Tibial nerve (tissue), 4 donors: ENCODE measurements around the gene RBM20. TPM values are rescaled to one million over a fixed set of nuclear protein-coding genes. Genes with fewer than 3 reads are reported as not detected.

ENCODE experiments used
- DNase-seq, 2 donors: peaks; one replicate each; pipeline ENCODE4 v3.0.0-alpha.2; 2019; ENCODE audit warnings: low spot score in 2 of 2
- H3K27ac ChIP-seq, 4 donors: fragments of 200-600 bp; sonication (generic) in 3 of 4; one replicate each; pipeline ENCODE4 v1.5.1; 2017 to 2019; ENCODE audit warnings: mild to moderate bottlenecking in 1 of 4
- H3K27me3 ChIP-seq, 2 donors: fragments of 200-600 bp; sonication (generic) in 1 of 2; one replicate each; pipeline versions ENCODE4 v1.5.1 to v1.6.0; 2017 to 2019
- H3K36me3 ChIP-seq, 3 donors: fragments of 200-600 bp; sonication (generic); one replicate each; pipeline ENCODE4 v1.5.1; 2018 to 2019
- H3K4me1 ChIP-seq, 4 donors: fragments of 200-600 bp; sonication (generic) in 3 of 4; one replicate each; pipeline ENCODE4 v1.5.1; 2017 to 2019
- H3K4me3 ChIP-seq, 4 donors: fragments of 200-600 bp; sonication (generic) in 3 of 4; one replicate each; pipeline ENCODE4 v1.5.1; 2017 to 2019; ENCODE audit warnings: mild to moderate bottlenecking in 1 of 4, moderate library complexity in 1 of 4
- H3K9me3 ChIP-seq, 4 donors: fragments of 200-600 bp; sonication (generic) in 3 of 4; one replicate each; pipeline ENCODE4 v1.5.1; 2017 to 2019
- EP300 ChIP-seq, 2 donors: sonication (generic); formaldehyde crosslinking; IDR thresholded peaks; one replicate each; pipeline ENCODE4 v1.6.1; 2017; ENCODE audit warnings: antibody characterized with exemption in 2 of 2, mild to moderate bottlenecking in 1 of 2
- POLR2A ChIP-seq, 2 donors: fragments of 450-650 bp; IDR thresholded peaks; one replicate each; pipeline ENCODE4 v1.6.1; 2017; ENCODE audit warnings: antibody characterized with exemption in 2 of 2, mild to moderate bottlenecking in 2 of 2, moderate library complexity in 2 of 2
- WGBS, 2 donors: methylation state at CpG; one replicate each; pipeline ENCODE4 v1.1.5; 2018; 5-methylcytosine and 5-hydroxymethylcytosine counted together
- total RNA-seq, 4 donors: library from RNA; depleted of rRNA; stranded (reverse); fragments of >200 nt; gene quantifications; one replicate each; pipeline ENCODE4 v1.1.0, GENCODE V29; 2016
- TF ChIP-seq, protein P1 (sequence below), 5 experiments: fragments of 200-600 bp in 3 of 5; fragments of 450-650 bp in 2 of 5; sonication (generic) in 3 of 5; IDR thresholded peaks; one replicate each; pipeline ENCODE4 v1.5.1; 2016 to 2019; ENCODE audit warnings: antibody characterized with exemption in 5 of 5, mild to moderate bottlenecking in 3 of 5, moderate library complexity in 2 of 5

Gene RBM20
- total RNA-seq, 4 donors from 2014 or later: 1.3 to 8.7 (median 2.7) TPM

DNA sequence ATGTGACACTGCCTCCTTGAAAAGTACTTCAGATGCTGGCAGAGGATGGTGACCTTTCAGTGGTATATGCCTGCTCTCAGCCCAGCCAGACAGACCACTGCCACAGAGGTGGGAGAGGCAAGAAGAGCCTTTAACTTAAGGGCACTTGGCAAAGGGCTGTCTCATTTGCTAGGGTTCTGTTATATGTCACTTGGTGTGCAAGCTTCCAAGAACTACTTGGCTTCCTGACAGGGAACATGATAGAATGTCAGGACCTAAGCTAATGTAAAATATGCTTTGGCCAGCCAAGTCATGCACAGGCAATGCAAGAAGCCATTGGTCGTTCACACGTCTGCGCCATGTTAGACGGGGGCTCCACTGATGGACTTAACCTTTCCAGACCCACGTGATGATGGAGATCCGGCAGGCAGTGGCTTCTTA lies 54.7 kb downstream of the RBM20 start:
- H3K27ac ChIP-seq: no peak overlapping the region
- peaks cover 0 to 3% (median 0%) of the 10 kb centered on the region in 4 donors for H3K9me3 ChIP-seq
- H3K4me3 ChIP-seq: no peak overlapping the region
- WGBS, 2 donors: 86 to 92% methylated on average over 6 of the region's 6 CpGs
- H3K4me1 ChIP-seq: no peaks in the 10 kb centered on the region
- no peaks in the 10 kb centered on the region for H3K27me3 ChIP-seq
- no peak for TF ChIP-seq POLR2A (IDR thresholded peaks at IDR 0.05)
- TF ChIP-seq, protein P1, sequence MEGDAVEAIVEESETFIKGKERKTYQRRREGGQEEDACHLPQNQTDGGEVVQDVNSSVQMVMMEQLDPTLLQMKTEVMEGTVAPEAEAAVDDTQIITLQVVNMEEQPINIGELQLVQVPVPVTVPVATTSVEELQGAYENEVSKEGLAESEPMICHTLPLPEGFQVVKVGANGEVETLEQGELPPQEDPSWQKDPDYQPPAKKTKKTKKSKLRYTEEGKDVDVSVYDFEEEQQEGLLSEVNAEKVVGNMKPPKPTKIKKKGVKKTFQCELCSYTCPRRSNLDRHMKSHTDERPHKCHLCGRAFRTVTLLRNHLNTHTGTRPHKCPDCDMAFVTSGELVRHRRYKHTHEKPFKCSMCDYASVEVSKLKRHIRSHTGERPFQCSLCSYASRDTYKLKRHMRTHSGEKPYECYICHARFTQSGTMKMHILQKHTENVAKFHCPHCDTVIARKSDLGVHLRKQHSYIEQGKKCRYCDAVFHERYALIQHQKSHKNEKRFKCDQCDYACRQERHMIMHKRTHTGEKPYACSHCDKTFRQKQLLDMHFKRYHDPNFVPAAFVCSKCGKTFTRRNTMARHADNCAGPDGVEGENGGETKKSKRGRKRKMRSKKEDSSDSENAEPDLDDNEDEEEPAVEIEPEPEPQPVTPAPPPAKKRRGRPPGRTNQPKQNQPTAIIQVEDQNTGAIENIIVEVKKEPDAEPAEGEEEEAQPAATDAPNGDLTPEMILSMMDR (IDR thresholded peaks at IDR 0.05): no peak
- TF ChIP-seq EP300 (IDR thresholded peaks at IDR 0.05): no peak
- DNase-seq: no peak
- no peaks in the 10 kb centered on the region for H3K36me3 ChIP-seq

DNA sequence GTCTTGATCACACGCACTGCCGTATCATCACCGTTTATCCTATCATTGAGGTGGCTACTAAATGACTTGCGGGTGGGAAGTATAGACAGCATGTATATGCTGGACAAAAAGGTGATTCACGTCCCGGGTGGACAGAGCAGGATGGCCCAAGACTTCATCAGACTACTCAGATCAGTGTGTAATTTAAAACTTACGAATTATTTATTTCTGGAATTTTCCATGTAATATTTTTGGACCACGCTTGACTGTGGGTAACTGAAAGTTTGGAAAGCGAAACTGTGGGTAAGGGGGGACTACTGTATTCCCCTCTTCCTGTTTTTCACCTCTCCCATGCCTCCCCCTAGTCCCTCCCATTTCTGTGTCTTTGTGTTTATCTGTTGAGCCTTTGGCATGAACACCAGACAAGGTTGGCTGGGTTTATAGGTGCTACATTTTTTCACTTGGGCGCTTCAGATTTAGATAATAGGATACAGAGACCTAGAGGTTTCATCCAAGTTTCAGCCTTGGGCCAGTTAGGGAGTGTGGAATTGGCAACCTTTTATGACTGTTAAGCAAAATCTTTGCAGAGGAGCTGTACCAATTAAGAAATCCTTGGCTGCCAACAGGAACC lies 55.8 kb downstream of the RBM20 start:
- no peak overlapping the region for H3K27ac ChIP-seq
- no peak for DNase-seq

DNA sequence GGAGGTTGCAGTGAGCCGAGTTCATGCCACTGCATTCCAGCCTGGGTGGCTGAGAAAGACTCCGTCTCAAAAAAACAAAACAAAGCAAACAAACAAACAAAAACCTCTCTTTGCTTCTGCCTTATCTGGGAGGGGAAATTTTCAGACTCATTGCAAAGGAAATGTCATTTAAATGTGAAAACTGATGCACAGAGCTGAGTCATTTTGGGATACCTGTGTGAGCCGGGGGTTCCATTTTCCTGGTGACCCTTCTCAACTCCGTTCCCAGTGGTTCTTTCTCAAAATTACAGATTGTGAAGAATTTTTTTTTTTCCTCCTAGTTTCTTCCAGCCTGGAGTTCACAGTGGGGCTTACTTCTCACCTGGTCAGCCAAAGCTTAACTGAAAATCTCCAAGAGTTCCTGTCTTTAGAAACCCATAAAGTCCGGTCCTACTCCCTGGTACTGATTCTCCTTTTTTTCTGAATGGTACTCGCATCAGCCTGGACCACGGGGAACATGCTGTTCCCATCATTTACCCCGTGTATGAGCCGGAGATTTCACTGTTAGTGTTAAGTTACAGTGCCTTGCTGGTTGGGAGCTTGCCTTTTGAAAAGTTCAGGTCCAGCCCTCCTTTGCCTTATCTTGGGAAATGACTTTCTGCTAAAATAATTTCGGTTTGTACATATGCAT lies 56.9 kb downstream of the RBM20 start:
- Histone ChIP-seq H3K36me3 (no peaks in the 10 kb centered on the region), H3K4me3 (no peak overlapping the region), H3K4me1 (no peaks in the 10 kb centered on the region), H3K27ac (no peak overlapping the region), H3K27me3 (no peaks in the 10 kb centered on the region), H3K9me3 (no peaks in the 10 kb centered on the region)
- TF ChIP-seq, protein P1 (IDR thresholded peaks at IDR 0.05): no peak
- TF ChIP-seq EP300 (IDR thresholded peaks at IDR 0.05) (no peak), POLR2A (IDR thresholded peaks at IDR 0.05) (no peak)
- WGBS, 2 donors: 75 to 80% methylated on average over 10 of the region's 10 CpGs
- DNase-seq: no peak

More for the DNA sequence above, 55.8 kb downstream of the RBM20 start:
- no peaks in the 10 kb centered on the region for H3K4me1 ChIP-seq
- no peak overlapping the region for H3K4me3 ChIP-seq
- TF ChIP-seq POLR2A (IDR thresholded peaks at IDR 0.05) (no peak), EP300 (IDR thresholded peaks at IDR 0.05) (no peak)
- TF ChIP-seq, protein P1 (IDR thresholded peaks at IDR 0.05): no peak
- 78 to 84% methylated on average over 10 of the region's 10 CpGs for WGBS, 2 donors
- no peaks in the 10 kb centered on the region for H3K36me3 ChIP-seq
- no peaks in the 10 kb centered on the region for H3K9me3 ChIP-seq
- H3K27me3 ChIP-seq: no peaks in the 10 kb centered on the region

DNA sequence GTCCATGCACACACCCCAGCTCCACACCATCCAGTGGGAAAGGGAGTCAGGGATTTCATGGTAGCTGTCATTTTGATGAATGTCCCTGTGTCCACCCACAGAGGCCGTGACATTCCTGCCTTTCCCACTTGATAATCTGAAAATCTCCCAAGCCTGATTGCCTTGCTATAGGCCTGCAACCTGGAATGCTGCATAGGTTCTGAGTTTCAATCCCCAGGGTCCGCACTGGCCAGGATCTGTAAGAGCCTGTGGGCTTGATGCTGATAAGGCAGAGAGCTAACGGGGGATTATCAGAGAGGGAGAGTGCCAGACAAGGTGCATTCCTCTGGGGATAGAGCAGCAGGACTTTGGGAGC lies 57.5 kb downstream of the RBM20 start:
- Histone ChIP-seq H3K4me3 (no peak overlapping the region), H3K27ac (no peak overlapping the region), H3K36me3 (no peaks in the 10 kb centered on the region), H3K9me3 (no peaks in the 10 kb centered on the region), H3K4me1 (peaks cover 0 to under 1% (median 0%) of the 10 kb centered on the region in 4 donors), H3K27me3 (no peaks in the 10 kb centered on the region)
- WGBS, 2 donors: 67 to 72% methylated on average over 3 of the region's 3 CpGs
- DNase-seq: no peak
- no peak for TF ChIP-seq POLR2A (IDR thresholded peaks at IDR 0.05)
- TF ChIP-seq, protein P1 (IDR thresholded peaks at IDR 0.05): no peak

DNA sequence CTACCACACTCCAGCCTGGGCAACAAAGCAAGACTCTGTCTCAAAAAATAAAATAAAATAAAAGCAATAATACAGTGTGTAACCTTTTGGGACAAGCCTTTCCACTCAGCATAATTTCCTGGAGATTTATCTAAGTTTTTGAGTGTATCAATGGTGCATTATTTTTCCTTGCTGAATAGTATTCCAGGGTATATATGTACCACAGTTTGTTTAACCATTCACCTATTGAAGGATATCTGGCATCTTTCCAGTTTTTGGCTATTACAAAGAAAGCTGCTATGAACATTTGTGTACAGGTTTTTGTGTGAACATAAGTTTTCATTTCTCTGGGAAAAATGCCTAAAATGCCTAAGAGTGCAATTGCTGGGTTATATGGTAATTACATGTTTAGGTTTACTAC lies 59.9 kb downstream of the RBM20 start:
- DNase-seq: no peak
- Histone ChIP-seq H3K4me3 (no peak overlapping the region), H3K9me3 (no peaks in the 10 kb centered on the region), H3K36me3 (no peaks in the 10 kb centered on the region), H3K27me3 (no peaks in the 10 kb centered on the region), H3K27ac (no peak overlapping the region), H3K4me1 (peaks cover 0 to 8% (median under 1%) of the 10 kb centered on the region in 4 donors)
- TF ChIP-seq EP300 (IDR thresholded peaks at IDR 0.05) (no peak), POLR2A (IDR thresholded peaks at IDR 0.05) (no peak)
- TF ChIP-seq, protein P1 (IDR thresholded peaks at IDR 0.05): no peak
